ENCODE data around the gene SLC23A2.

Gene SLC23A2

GRCh38 chr20:4844325-4844724, 157.0 kb downstream of the SLC23A2 start:
- DNase-seq (ENCODE audit: low spot score) = no peak
- no peak overlapping the region for H2AFZ ChIP-seq (ENCODE audit: low read length)
- H4K8ac ChIP-seq (ENCODE audit: low read depth, low read length) = no peak overlapping the region
- no peak overlapping the region for H2BK12ac ChIP-seq (ENCODE audit: low read length)
- no peak overlapping the region for H3K9ac ChIP-seq (ENCODE audit: low read depth, low read length, poor library complexity)
- no peak overlapping the region for H4K91ac ChIP-seq (ENCODE audit: low read depth, low read length, poor library complexity)
- no peaks in the 10 kb centered on the region for H3K4me1 ChIP-seq (ENCODE audit: control insufficient read depth in 2 of 2, insufficient read depth in 1 of 2, low read depth in 1 of 2, low read length in 2 of 2)
- no peak overlapping the region for H3K23ac ChIP-seq (ENCODE audit: low read depth, low read length, poor library complexity)
- no peak overlapping the region for H2AK5ac ChIP-seq (ENCODE audit: low read depth, low read length)
- WGBS, 2 donors (ENCODE audit: extremely low coverage in 2 of 2, insufficient read length in 2 of 2, insufficient replicate concordance in 1 of 2) = no CpG with 5 or more reads among the region's 4 CpGs
- no peak overlapping the region for H3K4ac ChIP-seq (ENCODE audit: low read length)
- H3K36me3 ChIP-seq (replicated peaks in 1 of 2; ENCODE audit: control insufficient read depth in 2 of 2, insufficient read depth in 2 of 2, low read length in 2 of 2) = no peaks in the 10 kb centered on the region
- no peak overlapping the region for H2BK15ac ChIP-seq (ENCODE audit: low read length)
- no peak overlapping the region for H3K4me3 ChIP-seq (ENCODE audit: low read length in 2 of 2)
- H3K4me2 ChIP-seq (ENCODE audit: insufficient read depth, low read length, poor library complexity, severe bottlenecking) = peak overlapping the region; percentile 2
- no peak overlapping the region for H3K18ac ChIP-seq (ENCODE audit: low read length)
- no peak overlapping the region for H2BK120ac ChIP-seq (ENCODE audit: low read depth, low read length)
- H3K79me1 ChIP-seq (ENCODE audit: low read depth, low read length) = no peaks in the 10 kb centered on the region
- no peak overlapping the region for H3K14ac ChIP-seq (ENCODE audit: low read length)
- H3K27me3 ChIP-seq (ENCODE audit: control insufficient read depth in 3 of 3, insufficient read depth in 3 of 3, low read depth in 1 of 3, low read length in 3 of 3) = no peaks in the 10 kb centered on the region
- H3K27ac ChIP-seq (replicated peaks; ENCODE audit: low read length) = no peak overlapping the region
- no peak overlapping the region for H2BK5ac ChIP-seq (ENCODE audit: low read length)
- no peaks in the 10 kb centered on the region for H3K9me3 ChIP-seq (replicated peaks in 1 of 2; ENCODE audit: control insufficient read depth in 2 of 2, insufficient read depth in 1 of 2, low read depth in 1 of 2, low read length in 2 of 2)

- Histone ChIP-seq H3K14ac (ENCODE audit: low read length) (no peak overlapping the region), H4K91ac (ENCODE audit: low read depth, low read length, poor library complexity) (no peak overlapping the region)
- WGBS, 2 donors (ENCODE audit: extremely low coverage in 2 of 2, insufficient read length in 2 of 2, insufficient replicate concordance in 1 of 2) = no CpG with 5 or more reads among the region's 1 CpG
Observed at GRCh38 chr20:4840801-4841200, 160.5 kb downstream of the SLC23A2 start.

GRCh38 chr20:4838526-4838925, 162.8 kb downstream of the SLC23A2 start:
- Histone ChIP-seq H3K18ac (ENCODE audit: low read length) (no peak overlapping the region), H2AK5ac (ENCODE audit: low read depth, low read length) (no peak overlapping the region), H2BK120ac (ENCODE audit: low read depth, low read length) (no peak overlapping the region), H3K9me3 (replicated peaks in 1 of 2; ENCODE audit: control insufficient read depth in 2 of 2, insufficient read depth in 1 of 2, low read depth in 1 of 2, low read length in 2 of 2) (peaks cover 0 to 4% of the 10 kb centered on the region in 2 donors), H3K27me3 (ENCODE audit: control insufficient read depth in 3 of 3, insufficient read depth in 3 of 3, low read depth in 1 of 3, low read length in 3 of 3) (no peaks in the 10 kb centered on the region), H3K14ac (ENCODE audit: low read length) (no peak overlapping the region), H2BK12ac (ENCODE audit: low read length) (no peak overlapping the region), H4K91ac (ENCODE audit: low read depth, low read length, poor library complexity) (no peak overlapping the region), H3K79me1 (ENCODE audit: low read depth, low read length) (no peaks in the 10 kb centered on the region), H2BK15ac (ENCODE audit: low read length) (no peak overlapping the region), H3K4me1 (ENCODE audit: control insufficient read depth in 2 of 2, insufficient read depth in 1 of 2, low read depth in 1 of 2, low read length in 2 of 2) (peaks cover 2 to 10% of the 10 kb centered on the region in 2 donors), H2AFZ (ENCODE audit: low read length) (no peak overlapping the region), H3K9ac (ENCODE audit: low read depth, low read length, poor library complexity) (no peak overlapping the region), H3K36me3 (replicated peaks in 1 of 2; ENCODE audit: control insufficient read depth in 2 of 2, insufficient read depth in 2 of 2, low read length in 2 of 2) (no peaks in the 10 kb centered on the region), H3K27ac (replicated peaks; ENCODE audit: low read length) (no peak overlapping the region), H3K4me3 (ENCODE audit: low read length in 2 of 2) (no peak overlapping the region), H3K4ac (ENCODE audit: low read length) (no peak overlapping the region), H3K23ac (ENCODE audit: low read depth, low read length, poor library complexity) (no peak overlapping the region), H2BK5ac (ENCODE audit: low read length) (no peak overlapping the region), H3K4me2 (ENCODE audit: insufficient read depth, low read length, poor library complexity, severe bottlenecking) (no peak overlapping the region), H4K8ac (ENCODE audit: low read depth, low read length) (no peak overlapping the region)
- DNase-seq (ENCODE audit: low spot score) = no peak
- no CpG with 5 or more reads among the region's 8 CpGs for WGBS, 2 donors (ENCODE audit: extremely low coverage in 2 of 2, insufficient read length in 2 of 2, insufficient replicate concordance in 1 of 2)

More at GRCh38 chr20:4840801-4841200, 160.5 kb downstream of the SLC23A2 start:
- no peak overlapping the region for H3K4me2 ChIP-seq (ENCODE audit: insufficient read depth, low read length, poor library complexity, severe bottlenecking)
- no peak overlapping the region for H2BK12ac ChIP-seq (ENCODE audit: low read length)
- H2AK5ac ChIP-seq (ENCODE audit: low read depth, low read length) = no peak overlapping the region
- no peak overlapping the region for H2BK120ac ChIP-seq (ENCODE audit: low read depth, low read length)
- H3K79me1 ChIP-seq (ENCODE audit: low read depth, low read length) = no peaks in the 10 kb centered on the region
- H3K27ac ChIP-seq (replicated peaks; ENCODE audit: low read length) = no peak overlapping the region
- no peak for DNase-seq (ENCODE audit: low spot score)
- H2BK15ac ChIP-seq (ENCODE audit: low read length) = no peak overlapping the region
- no peak overlapping the region for H3K4ac ChIP-seq (ENCODE audit: low read length)
- no peak overlapping the region for H3K9ac ChIP-seq (ENCODE audit: low read depth, low read length, poor library complexity)
- no peaks in the 10 kb centered on the region for H3K36me3 ChIP-seq (replicated peaks in 1 of 2; ENCODE audit: control insufficient read depth in 2 of 2, insufficient read depth in 2 of 2, low read length in 2 of 2)
- H3K27me3 ChIP-seq (ENCODE audit: control insufficient read depth in 3 of 3, insufficient read depth in 3 of 3, low read depth in 1 of 3, low read length in 3 of 3) = no peaks in the 10 kb centered on the region
- no peak overlapping the region for H3K4me3 ChIP-seq (ENCODE audit: low read length in 2 of 2)
- H2AFZ ChIP-seq (ENCODE audit: low read length) = peak overlapping the region; percentile 42
- no peaks in the 10 kb centered on the region for H3K9me3 ChIP-seq (replicated peaks in 1 of 2; ENCODE audit: control insufficient read depth in 2 of 2, insufficient read depth in 1 of 2, low read depth in 1 of 2, low read length in 2 of 2)
- peaks cover 2 to 3% of the 10 kb centered on the region in 2 donors for H3K4me1 ChIP-seq (ENCODE audit: control insufficient read depth in 2 of 2, insufficient read depth in 1 of 2, low read depth in 1 of 2, low read length in 2 of 2)
- no peak overlapping the region for H2BK5ac ChIP-seq (ENCODE audit: low read length)
- no peak overlapping the region for H3K18ac ChIP-seq (ENCODE audit: low read length)
- no peak overlapping the region for H3K23ac ChIP-seq (ENCODE audit: low read depth, low read length, poor library complexity)
- H4K8ac ChIP-seq (ENCODE audit: low read depth, low read length) = no peak overlapping the region

- H3K4me3 ChIP-seq (ENCODE audit: low read length in 2 of 2) = no peak overlapping the region
- H3K4me2 ChIP-seq (ENCODE audit: insufficient read depth, low read length, poor library complexity, severe bottlenecking) = no peak overlapping the region
- no peak overlapping the region for H3K14ac ChIP-seq (ENCODE audit: low read length)
- no CpG with 5 or more reads among the region's 2 CpGs for WGBS, 2 donors (ENCODE audit: extremely low coverage in 2 of 2, insufficient read length in 2 of 2, insufficient replicate concordance in 1 of 2)
- H2BK5ac ChIP-seq (ENCODE audit: low read length) = no peak overlapping the region
- H3K27me3 ChIP-seq (ENCODE audit: control insufficient read depth in 3 of 3, insufficient read depth in 3 of 3, low read depth in 1 of 3, low read length in 3 of 3) = no peaks in the 10 kb centered on the region
- no peak overlapping the region for H4K8ac ChIP-seq (ENCODE audit: low read depth, low read length)
- H3K4ac ChIP-seq (ENCODE audit: low read length) = no peak overlapping the region
- no peak overlapping the region for H4K91ac ChIP-seq (ENCODE audit: low read depth, low read length, poor library complexity)
- no peak for DNase-seq (ENCODE audit: low spot score)
- no peak overlapping the region for H3K27ac ChIP-seq (replicated peaks; ENCODE audit: low read length)
- peaks cover 0 to 4% of the 10 kb centered on the region in 2 donors for H3K9me3 ChIP-seq (replicated peaks in 1 of 2; ENCODE audit: control insufficient read depth in 2 of 2, insufficient read depth in 1 of 2, low read depth in 1 of 2, low read length in 2 of 2)
- H2AK5ac ChIP-seq (ENCODE audit: low read depth, low read length) = no peak overlapping the region
- H3K79me1 ChIP-seq (ENCODE audit: low read depth, low read length) = no peaks in the 10 kb centered on the region
- no peak overlapping the region for H3K23ac ChIP-seq (ENCODE audit: low read depth, low read length, poor library complexity)
- H3K18ac ChIP-seq (ENCODE audit: low read length) = no peak overlapping the region
- H3K4me1 ChIP-seq (ENCODE audit: control insufficient read depth in 2 of 2, insufficient read depth in 1 of 2, low read depth in 1 of 2, low read length in 2 of 2) = peaks cover 2 to 10% of the 10 kb centered on the region in 2 donors
- H2BK12ac ChIP-seq (ENCODE audit: low read length) = no peak overlapping the region
- H3K36me3 ChIP-seq (replicated peaks in 1 of 2; ENCODE audit: control insufficient read depth in 2 of 2, insufficient read depth in 2 of 2, low read length in 2 of 2) = no peaks in the 10 kb centered on the region
- H2BK120ac ChIP-seq (ENCODE audit: low read depth, low read length) = no peak overlapping the region
- no peak overlapping the region for H2BK15ac ChIP-seq (ENCODE audit: low read length)
- no peak overlapping the region for H2AFZ ChIP-seq (ENCODE audit: low read length)
- no peak overlapping the region for H3K9ac ChIP-seq (ENCODE audit: low read depth, low read length, poor library complexity)
Observed at GRCh38 chr20:4837760-4838159, 163.6 kb downstream of the SLC23A2 start.

All from neuronal stem cell (in vitro differentiated cells).